IPS-18c (cell line): ENCODE measurements around the gene GRHL3.

Experiments
- H3K4me3 ChIP-seq: 2 replicates; pipeline ENCODE4 v1.7.0; 2013; ENCODE audit warnings: low read depth, mild to moderate bottlenecking, low read length, moderate library complexity; ENCODE audit not compliant: insufficient read depth
- H3K9me3 ChIP-seq: one replicate; pipeline ENCODE4 v1.6.1; 2013; ENCODE audit warnings: mild to moderate bottlenecking, low read length, moderate library complexity; ENCODE audit not compliant: control insufficient read depth, insufficient read depth

The GRHL3 gene

GRCh38 chr1:24304763-24305162 is 14.4 kb upstream of the GRHL3 start:
- H3K9me3 ChIP-seq, result no peaks in the 10 kb centered on the region

GRCh38 chr1:24308365-24309015 is 10.7 kb upstream of the GRHL3 start:
- H3K4me3 ChIP-seq, result no peak overlapping the region
- H3K9me3 ChIP-seq, result no peaks in the 10 kb centered on the region

More at GRCh38 chr1:24304763-24305162, 14.4 kb upstream of the GRHL3 start:
- H3K4me3 ChIP-seq, result no peak overlapping the region

- Histone ChIP-seq H3K9me3 (no peaks in the 10 kb centered on the region), H3K4me3 (no peak overlapping the region)
These were observed 9.2 kb upstream of the GRHL3 start for GRCh38 chr1:24309762-24310485.

- no peak overlapping the region for H3K4me3 ChIP-seq
- no peaks in the 10 kb centered on the region for H3K9me3 ChIP-seq
These were observed 7.9 kb upstream of the GRHL3 start for GRCh38 chr1:24311234-24311633.

GRCh38 chr1:24311741-24312140 is 7.4 kb upstream of the GRHL3 start:
- no peaks in the 10 kb centered on the region for H3K9me3 ChIP-seq
- no peak overlapping the region for H3K4me3 ChIP-seq

- no peak overlapping the region for H3K4me3 ChIP-seq
- no peaks in the 10 kb centered on the region for H3K9me3 ChIP-seq
These were observed 3.8 kb upstream of the GRHL3 start for GRCh38 chr1:24315391-24315790.

GRCh38 chr1:24316645-24317044 is 2.5 kb upstream of the GRHL3 start:
- no peaks in the 10 kb centered on the region for H3K9me3 ChIP-seq
- no peak overlapping the region for H3K4me3 ChIP-seq

GRCh38 chr1:24317081-24317480 is 2.1 kb upstream of the GRHL3 start:
- peaks cover 2% of the 10 kb centered on the region for H3K9me3 ChIP-seq

GRCh38 chr1:24317956-24318614 is 1.1 kb upstream of the GRHL3 start:
- Histone ChIP-seq H3K9me3 (peaks cover 2% of the 10 kb centered on the region), H3K4me3 (no peak overlapping the region)

More at GRCh38 chr1:24317081-24317480, 2.1 kb upstream of the GRHL3 start:
- H3K4me3 ChIP-seq, result no peak overlapping the region

- Histone ChIP-seq H3K4me3 (peak overlapping the region; percentile 51; the same call in 1 of the 2 replicates), H3K9me3 (peaks cover 2% of the 10 kb centered on the region)
These were observed 394 bp upstream of the GRHL3 start for GRCh38 chr1:24318615-24319311.

- peaks cover 2% of the 10 kb centered on the region for H3K9me3 ChIP-seq
- peak overlapping the region; percentile 51; the same call in 1 of the 2 replicates for H3K4me3 ChIP-seq
These were observed 805 bp downstream of the GRHL3 start for GRCh38 chr1:24319962-24320361.

- H3K9me3 ChIP-seq, result peaks cover 2% of the 10 kb centered on the region
- H3K4me3 ChIP-seq, result peak overlapping the region; percentile 67
These were observed 2.0 kb downstream of the GRHL3 start for GRCh38 chr1:24321126-24321525.

GRCh38 chr1:24321697-24322469 is 2.7 kb downstream of the GRHL3 start:
- peak overlapping the region; percentile 67 for H3K4me3 ChIP-seq

GRCh38 chr1:24322470-24323177 is 3.5 kb downstream of the GRHL3 start:
- Histone ChIP-seq H3K4me3 (peak overlapping the region; percentile 67), H3K9me3 (peaks cover 2% of the 10 kb centered on the region)

More at GRCh38 chr1:24321697-24322469, 2.7 kb downstream of the GRHL3 start:
- H3K9me3 ChIP-seq, result peaks cover 2% of the 10 kb centered on the region

- peaks cover 2% of the 10 kb centered on the region for H3K9me3 ChIP-seq
- no peak overlapping the region for H3K4me3 ChIP-seq
These were observed 4.1 kb downstream of the GRHL3 start for GRCh38 chr1:24323281-24323680.

GRCh38 chr1:24324903-24325302 is 5.7 kb downstream of the GRHL3 start:
- peaks cover 2% of the 10 kb centered on the region for H3K9me3 ChIP-seq
- H3K4me3 ChIP-seq, result no peak overlapping the region
